Small intestine (tissue), 7 donors: ENCODE data around the gene ZFYVE1. TPM values are rescaled to one million over a fixed set of nuclear protein-coding genes. Genes with fewer than 3 reads are reported as not detected.

ENCODE experiments used
- DNase-seq, 2 donors: peaks; one replicate each; pipeline versions ENCODE4 v3.0.0 to v3.0.0-alpha.2; 2013
- FAIRE-seq: peaks from 2 replicates; lab custom pipeline; 2012; peaks lifted over from hg19 to GRCh38; lab: Jason Lieb, UNC
- H3K27ac ChIP-seq, 3 donors: one replicate each; pipeline ENCODE4 v1.5.1; 2013; ENCODE audit warnings: low read length in 2 of 3, mild to moderate bottlenecking in 2 of 3, control low read depth in 1 of 3, inconsistent platforms in 1 of 3, low read depth in 1 of 3, moderate library complexity in 1 of 3
- H3K27me3 ChIP-seq, 3 donors: one replicate each; pipeline ENCODE4 v1.6.1; 2013; ENCODE audit warnings: low read length in 3 of 3, inconsistent platforms in 1 of 3; ENCODE audit not compliant: control insufficient read depth in 3 of 3, insufficient read depth in 3 of 3
- H3K36me3 ChIP-seq, 3 donors: one replicate each; pipeline ENCODE4 v1.6.1; 2013; ENCODE audit warnings: low read length in 3 of 3, inconsistent platforms in 1 of 3, low read depth in 1 of 3, mild to moderate bottlenecking in 1 of 3, moderate library complexity in 1 of 3; ENCODE audit not compliant: control insufficient read depth in 3 of 3, insufficient read depth in 2 of 3
- H3K4me1 ChIP-seq, 3 donors: one replicate each; pipeline ENCODE4 v1.6.1; 2013; ENCODE audit warnings: low read length in 2 of 3, inconsistent platforms in 1 of 3, low read depth in 1 of 3, mild to moderate bottlenecking in 1 of 3, moderate library complexity in 1 of 3; ENCODE audit not compliant: control insufficient read depth in 3 of 3, insufficient read depth in 2 of 3
- H3K4me3 ChIP-seq, 3 donors: one replicate each; pipeline ENCODE4 v1.5.1; 2013; ENCODE audit warnings: low read length in 3 of 3, control low read depth in 1 of 3, inconsistent platforms in 1 of 3, low read depth in 1 of 3, mild to moderate bottlenecking in 1 of 3, moderate library complexity in 1 of 3
- H3K9me3 ChIP-seq, 2 donors: one replicate each; pipeline ENCODE4 v1.6.1; 2013; ENCODE audit warnings: low read depth in 1 of 2, low read length in 1 of 2; ENCODE audit not compliant: control insufficient read depth in 2 of 2, insufficient read depth in 1 of 2
- WGBS, 3 donors: extraction: QIAGEN DNeasy Blood & Tissue Kit; methylation state at CpG; one replicate each; pipeline ENCODE4 v1.1.7; 2013; 5-methylcytosine and 5-hydroxymethylcytosine counted together
- polyA plus RNA-seq, 4 donors: library from polyadenylated mRNA; stranded (reverse) in 3 of 4; unstranded in 1 of 4; fragments of 200-250 nt in 3 of 4; fragments of 120-200 nt in 1 of 4; gene quantifications; one replicate each; pipeline versions ENCODE4 v1.2.1 to v1.2.3, GENCODE V29; 2013
- donor health status: healthy with polysubstance abuse.
- donor health status: control.
- donor health status: control.
- donor health status: Bipolar disorder and iron deficiency.
- donor health status: healthy.

The ZFYVE1 gene
- polyA plus RNA-seq, 4 donors: 6.4 to 15.4 (median 10.3) TPM

GRCh38 chr14:72920008-72920407 is 106.9 kb downstream of the ZFYVE1 start:
- Histone ChIP-seq H3K9me3 (no peaks in the 10 kb centered on the region), H3K36me3 (no peaks in the 10 kb centered on the region), H3K27ac (no peak overlapping the region), H3K4me1 (no peaks in the 10 kb centered on the region), H3K4me3 (no peak overlapping the region), H3K27me3 (no peaks in the 10 kb centered on the region)
- FAIRE-seq (no peak), DNase-seq (no peak)
- WGBS, 3 donors: 74 to 79% (median 76%) methylated on average over 2 of the region's 2 CpGs

Other genes with a start within 250 kb of the ZFYVE1 start
- gene DPF3, start 133.0 kb downstream of the ZFYVE1 start, polyA plus RNA-seq: 1 to 10 TPM; 1.0 to 2.4 (median 1.5) TPM
- gene DCAF4, start 100.6 kb downstream of the ZFYVE1 start, polyA plus RNA-seq: 10 to 100 TPM in 2 of 4 donors, 1 to 10 TPM in 2; 4.6 to 16.8 (median 8.5) TPM
- 100 to 1,000 TPM in 1 of 4 donors, 10 to 100 TPM in 3; 25.1 to 104 (median 40.7) TPM for gene RBM25, start 31.4 kb upstream of the ZFYVE1 start, polyA plus RNA-seq
- gene PSEN1, start 109.4 kb upstream of the ZFYVE1 start, polyA plus RNA-seq: 100 to 1,000 TPM in 1 of 4 donors, 10 to 100 TPM in 3; 24.4 to 138 (median 35.4) TPM
- gene PAPLN, start 210.4 kb upstream of the ZFYVE1 start, polyA plus RNA-seq: 10 to 100 TPM in 1 of 4 donors, 1 to 10 TPM in 2, under 1 TPM in 1; 0.45 to 59.2 (median 2.0) TPM